ENCODE data around the gene SERPINB1. TPM values are rescaled to one million over a fixed set of nuclear protein-coding genes. Genes with fewer than 3 reads are reported as not detected.

Gene SERPINB1
- total and polyA plus RNA-seq, 9 donors = 13.5 to 57.0 (median 27.7) TPM

- intact Hi-C loops (cut with DNase I) = no loop called here
- WGBS, 3 donors = 92 to 95% (median 94%) methylated on average over 6 of the region's 6 CpGs
- H3K4me1 ChIP-seq (ENCODE audit: insufficient read depth) = no peaks in the 10 kb centered on the region
Observed at GRCh38 chr6:2868637-2869036, 27.0 kb upstream of the SERPINB1 start.

GRCh38 chr6:2866171-2866846, 24.6 kb upstream of the SERPINB1 start:
- Histone ChIP-seq H3K27me3 (no peaks in the 10 kb centered on the region), H3K36me3 (no peaks in the 10 kb centered on the region), H3K4me3 (no peak overlapping the region), H3K9me3 (no peaks in the 10 kb centered on the region), H3K27ac (no peak overlapping the region), H3K4me1 (ENCODE audit: insufficient read depth) (no peaks in the 10 kb centered on the region)
- DNase-seq = no peak
- WGBS, 3 donors = 27 to 33% (median 30%) methylated on average over 8 of the region's 8 CpGs
- intact Hi-C loops (cut with DNase I) = no loop called here
- TF ChIP-seq CTCF (IDR thresholded peaks at IDR 0.05) (no peak), POLR2A (IDR thresholded peaks at IDR 0.05) (no peak), EP300 (IDR thresholded peaks at IDR 0.05) (no peak)

More at GRCh38 chr6:2868637-2869036, 27.0 kb upstream of the SERPINB1 start:
- TF ChIP-seq POLR2A (IDR thresholded peaks at IDR 0.05) = no peak
- no peak for TF ChIP-seq EP300 (IDR thresholded peaks at IDR 0.05)
- no peak for TF ChIP-seq CTCF (IDR thresholded peaks at IDR 0.05)
- Histone ChIP-seq H3K4me3 (no peak overlapping the region), H3K9me3 (no peaks in the 10 kb centered on the region), H3K27ac (no peak overlapping the region), H3K36me3 (no peaks in the 10 kb centered on the region), H3K27me3 (no peaks in the 10 kb centered on the region)
- no peak for DNase-seq

- Histone ChIP-seq H3K27me3 (no peaks in the 10 kb centered on the region), H3K27ac (no peak overlapping the region), H3K36me3 (no peaks in the 10 kb centered on the region), H3K9me3 (no peaks in the 10 kb centered on the region), H3K4me1 (ENCODE audit: insufficient read depth) (no peaks in the 10 kb centered on the region), H3K4me3 (no peak overlapping the region)
- 6 to 17% (median 11%) methylated on average over 4 of the region's 4 CpGs for WGBS, 3 donors
- intact Hi-C loops (cut with DNase I) = no loop called here
- DNase-seq = no peak
- TF ChIP-seq POLR2A (IDR thresholded peaks at IDR 0.05) (no peak), CTCF (IDR thresholded peaks at IDR 0.05) (no peak), EP300 (IDR thresholded peaks at IDR 0.05) (no peak)
Observed at GRCh38 chr6:2865694-2866151, 24.1 kb upstream of the SERPINB1 start.

GRCh38 chr6:2865270-2865669, 23.6 kb upstream of the SERPINB1 start:
- Histone ChIP-seq H3K36me3 (no peaks in the 10 kb centered on the region), H3K9me3 (no peaks in the 10 kb centered on the region), H3K27me3 (no peaks in the 10 kb centered on the region), H3K27ac (no peak overlapping the region), H3K4me3 (no peak overlapping the region), H3K4me1 (ENCODE audit: insufficient read depth) (no peaks in the 10 kb centered on the region)
- TF ChIP-seq CTCF (IDR thresholded peaks at IDR 0.05) (no peak), POLR2A (IDR thresholded peaks at IDR 0.05) (no peak), EP300 (IDR thresholded peaks at IDR 0.05) (no peak)
- no peak for DNase-seq
- 78 to 85% (median 84%) methylated on average over 7 of the region's 7 CpGs for WGBS, 3 donors
- intact Hi-C loops (cut with DNase I) = no loop called here
